HepG2 (cell line): ENCODE measurements around the gene SLC9A5. TPM values are rescaled to one million over a fixed set of nuclear protein-coding genes. Genes with fewer than 3 reads are reported as not detected.

ENCODE experiments used
- MEF2D ChIP-seq: sonication (generic); formaldehyde crosslinking; IDR thresholded peaks from 2 replicates; pipeline ENCODE4 v1.5.1; 2020; ENCODE audit warnings: mild to moderate bottlenecking, missing genetic modification reagents
- REST ChIP-seq, 2 experiments: IDR thresholded peaks; 2 replicates each; pipeline ENCODE4 v1.6.1; 2011 to 2012; ENCODE audit warnings: low read length in 2 of 2, borderline replicate concordance in 1 of 2, low read depth in 1 of 2, mild to moderate bottlenecking in 1 of 2, moderate library complexity in 1 of 2
- ZNF318 ChIP-seq: sonication (generic); formaldehyde crosslinking; IDR thresholded peaks from 2 replicates; pipeline ENCODE4 v1.4.0; 2020; ENCODE audit warnings: mild to moderate bottlenecking, missing genetic modification reagents
- polyA plus RNA-seq, 8 experiments: library from polyadenylated mRNA; depleted of rRNA in 3 of 8; stranded (reverse) in 7 of 8; unstranded in 1 of 8; fragments of >200 nt; fragmentation: Illumina TruSeq in 4 of 8; extraction: Trizol in 4 of 8; gene quantifications; 2 replicates each; pipeline versions ENCODE4 v1.2.1 to v1.2.3, GENCODE V29; 2011 to 2016; ENCODE audit warnings: low read depth in 4 of 8, missing spikeins in 1 of 8, mixed read lengths in 1 of 8; ENCODE audit not compliant: insufficient read depth in 1 of 8
- total RNA-seq, 5 experiments: library from RNA; depleted of rRNA; stranded (reverse); fragments of >200 nt; fragmentation: Illumina TruSeq; extraction: Trizol; gene quantifications; 2 replicates each; pipeline ENCODE4 v1.2.3, GENCODE V29; 2016; ENCODE audit warnings: low read depth in 1 of 5

The SLC9A5 gene
- total and polyA plus RNA-seq, 2 of the 13 experiments (the other 11 are each of a cell fraction or from before 2014, with no cell fraction given): 0.58 to 1.4 TPM

- TF ChIP-seq REST (IDR thresholded peaks at IDR 0.05; ENCODE audit: borderline replicate concordance in 1 of 2, low read depth in 1 of 2, low read length in 2 of 2) (no peak), ZNF318 (CRISPR knock-in tag) (no peak), MEF2D (no peak)
Observed at GRCh38 chr16:67212766-67213165, 36.0 kb upstream of the SLC9A5 start (continued).
